Natural killer cell (primary cell): ENCODE data around the gene SHISAL2A. TPM values are rescaled to one million over a fixed set of nuclear protein-coding genes. Genes with fewer than 3 reads are reported as not detected.

Experiments
- ATAC-seq, 3 donors: fragments of 150-1000 bp in 2 of 3; fragments of 200-7000 bp in 1 of 3; cut with Tn5 transposase; 1 replicate in 1 of 3; 2 replicates in 2 of 3; pipeline ENCODE4 v1.10.0; 2021; ENCODE audit warnings: mild to moderate bottlenecking in 2 of 3, moderate library complexity in 2 of 3
- DNase-seq, 2 donors: peaks; one replicate each; pipeline versions ENCODE4 v3.0.0 to v3.0.0-alpha.2; 2013 to 2021; ENCODE audit warnings: mixed read lengths in 1 of 2
- H3K27ac ChIP-seq: one replicate; pipeline ENCODE4 v1.5.1; 2013; ENCODE audit warnings: mild to moderate bottlenecking, low read length
- H3K27me3 ChIP-seq: one replicate; pipeline ENCODE4 v1.6.1; 2013; ENCODE audit warnings: low read length; ENCODE audit not compliant: control insufficient read depth, insufficient read depth
- H3K36me3 ChIP-seq: one replicate; pipeline ENCODE4 v1.6.1; 2013; ENCODE audit warnings: low read length; ENCODE audit not compliant: control insufficient read depth, insufficient read depth
- H3K4me1 ChIP-seq: one replicate; pipeline ENCODE4 v1.6.1; 2013; ENCODE audit warnings: low read length; ENCODE audit not compliant: control insufficient read depth, insufficient read depth
- H3K4me3 ChIP-seq: one replicate; pipeline ENCODE4 v1.5.1; 2013; ENCODE audit warnings: low read length
- H3K9me3 ChIP-seq: one replicate; pipeline ENCODE4 v1.6.1; 2013; ENCODE audit warnings: low read length; ENCODE audit not compliant: control insufficient read depth, insufficient read depth
- H3K27ac Mint-ChIP-seq, 2 donors: one replicate each; pipeline ENCODE4 v1.8.0; 2022; ENCODE audit warnings: mild to moderate bottlenecking in 2 of 2, mixed read lengths in 2 of 2, moderate library complexity in 1 of 2
- H3K27me3 Mint-ChIP-seq, 2 donors: one replicate each; pipeline ENCODE4 v1.8.0; 2022; ENCODE audit warnings: low read depth in 2 of 2, mixed read lengths in 2 of 2
- H3K36me3 Mint-ChIP-seq: one replicate; pipeline ENCODE4 v1.8.0; 2022; ENCODE audit warnings: mixed read lengths
- H3K4me1 Mint-ChIP-seq, 2 donors: one replicate each; pipeline ENCODE4 v1.8.0; 2022; ENCODE audit warnings: mixed read lengths in 2 of 2
- H3K4me3 Mint-ChIP-seq: one replicate; pipeline ENCODE4 v1.8.0; 2022; ENCODE audit warnings: mild to moderate bottlenecking, moderate library complexity, mixed read lengths
- H3K9me3 Mint-ChIP-seq, 2 donors: one replicate each; pipeline ENCODE4 v1.8.0; 2022; ENCODE audit warnings: mixed read lengths in 2 of 2
- WGBS: methylation state at CpG from one replicate; pipeline ENCODE4 v1.1.7; 2013; ENCODE audit warnings: missing lambda C conversion rate; ENCODE audit not compliant: insufficient coverage; 5-methylcytosine and 5-hydroxymethylcytosine counted together
- intact Hi-C: fragments of 100-400 bp; cut with micrococcal nuclease; formaldehyde crosslinking; loops from one replicate; pipeline ENCODE4 v1.14.2; 2022
- total RNA-seq, 4 donors: library from RNA; stranded (reverse); fragments of 120-200 nt in 1 of 4; gene quantifications; one replicate each; pipeline versions ENCODE4 v1.2.3 to v1.2.4, GENCODE V29; 2013 to 2022
- TF ChIP-seq, protein P1 (sequence below): fragments of 200-600 bp; IDR thresholded peaks from one replicate; pipeline ENCODE4 v1.8.0; 2022; ENCODE audit warnings: antibody characterized with exemption

The SHISAL2A gene
- total RNA-seq, 3 donors from 2014 or later (not counting 1 experiment from before 2014, with no cell fraction given) = 14.0 to 31.4 (median 16.2) TPM

DNA sequence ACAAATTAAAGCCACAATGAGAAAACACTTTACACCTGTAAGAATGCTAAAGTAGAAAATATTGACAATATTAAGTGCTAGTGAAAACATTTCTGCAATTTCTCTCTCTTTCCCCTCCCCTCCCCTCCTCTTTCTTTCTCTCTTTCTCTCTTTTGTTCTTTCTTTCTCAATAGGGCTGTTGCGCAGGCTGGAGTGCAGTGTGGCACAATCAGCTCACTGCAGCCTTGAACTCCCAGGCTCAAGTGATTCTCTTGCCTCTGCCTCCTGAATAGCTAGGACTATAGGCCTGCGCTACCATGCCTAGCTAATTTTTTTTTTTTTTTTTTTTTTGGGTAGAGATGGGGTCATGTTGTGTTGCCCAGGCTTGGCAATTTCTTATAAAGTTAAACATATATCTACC, 5.9 kb upstream of the SHISAL2A start:
- DNase-seq (no peak), ATAC-seq (no peak)
- Mint-ChIP-seq H3K4me1 (peaks cover 32 to 40% of the 10 kb centered on the region in 2 donors), H3K4me3 (no peak overlapping the region), H3K9me3 (no peaks in the 10 kb centered on the region), H3K27me3 (no peaks in the 10 kb centered on the region), H3K27ac (no peak overlapping the region), H3K36me3 (no peaks in the 10 kb centered on the region)
- 100% methylated on average over 1 of the region's 2 CpGs for WGBS
- Histone ChIP-seq H3K27ac (no peak overlapping the region), H3K4me1 (peaks cover 28% of the 10 kb centered on the region), H3K27me3 (no peaks in the 10 kb centered on the region), H3K9me3 (no peaks in the 10 kb centered on the region), H3K4me3 (no peak overlapping the region), H3K36me3 (peaks cover 6% of the 10 kb centered on the region)
- TF ChIP-seq, protein P1, sequence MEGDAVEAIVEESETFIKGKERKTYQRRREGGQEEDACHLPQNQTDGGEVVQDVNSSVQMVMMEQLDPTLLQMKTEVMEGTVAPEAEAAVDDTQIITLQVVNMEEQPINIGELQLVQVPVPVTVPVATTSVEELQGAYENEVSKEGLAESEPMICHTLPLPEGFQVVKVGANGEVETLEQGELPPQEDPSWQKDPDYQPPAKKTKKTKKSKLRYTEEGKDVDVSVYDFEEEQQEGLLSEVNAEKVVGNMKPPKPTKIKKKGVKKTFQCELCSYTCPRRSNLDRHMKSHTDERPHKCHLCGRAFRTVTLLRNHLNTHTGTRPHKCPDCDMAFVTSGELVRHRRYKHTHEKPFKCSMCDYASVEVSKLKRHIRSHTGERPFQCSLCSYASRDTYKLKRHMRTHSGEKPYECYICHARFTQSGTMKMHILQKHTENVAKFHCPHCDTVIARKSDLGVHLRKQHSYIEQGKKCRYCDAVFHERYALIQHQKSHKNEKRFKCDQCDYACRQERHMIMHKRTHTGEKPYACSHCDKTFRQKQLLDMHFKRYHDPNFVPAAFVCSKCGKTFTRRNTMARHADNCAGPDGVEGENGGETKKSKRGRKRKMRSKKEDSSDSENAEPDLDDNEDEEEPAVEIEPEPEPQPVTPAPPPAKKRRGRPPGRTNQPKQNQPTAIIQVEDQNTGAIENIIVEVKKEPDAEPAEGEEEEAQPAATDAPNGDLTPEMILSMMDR = no peak
- intact Hi-C loops = no loop called here

DNA sequence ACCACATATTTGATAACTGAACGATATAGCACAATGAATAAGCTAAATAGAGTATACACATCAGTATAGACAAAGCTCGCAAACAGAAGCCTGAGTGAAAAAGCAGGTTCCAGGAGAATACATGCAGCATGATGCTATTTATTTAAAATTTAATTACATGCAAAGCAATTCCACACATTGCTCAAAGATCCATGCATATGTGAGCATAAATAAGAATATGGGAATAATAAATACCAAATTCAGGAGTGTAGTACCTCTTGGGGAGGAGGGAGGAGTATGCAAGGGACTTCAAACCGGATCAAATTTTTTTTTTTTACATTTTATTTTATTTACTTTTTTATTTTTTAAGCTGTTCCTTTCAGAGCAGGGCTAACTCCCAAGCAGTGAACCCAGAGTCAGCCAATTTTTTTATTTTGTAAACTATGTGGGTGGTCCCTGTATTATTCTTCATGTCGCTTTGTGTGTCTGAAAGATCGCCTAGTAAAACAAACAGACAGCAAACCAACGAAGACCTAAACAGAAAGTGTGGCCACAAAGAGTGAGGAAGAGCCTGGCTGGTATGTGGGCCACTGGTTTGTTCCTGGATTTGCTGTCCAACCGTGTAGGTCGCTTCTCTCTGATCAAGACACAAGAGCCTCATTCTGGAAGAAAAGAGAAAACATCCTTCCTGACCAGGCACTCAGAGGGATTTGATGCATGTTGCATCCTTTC, 4.2 kb upstream of the SHISAL2A start:
- no peak overlapping the region for H3K27ac ChIP-seq
- TF ChIP-seq, protein P1 = no peak
- H3K27ac Mint-ChIP-seq = peak overlapping the region in 1 of 2 donors; percentile 38
- H3K27me3 Mint-ChIP-seq = no peaks in the 10 kb centered on the region
- H3K36me3 Mint-ChIP-seq = no peaks in the 10 kb centered on the region
- intact Hi-C loops = no loop called here
- H3K9me3 Mint-ChIP-seq = no peaks in the 10 kb centered on the region
- no peaks in the 10 kb centered on the region for H3K27me3 ChIP-seq
- DNase-seq (no peak), ATAC-seq (no peak)
- peaks cover 6% of the 10 kb centered on the region for H3K36me3 ChIP-seq
- H3K4me3 ChIP-seq = no peak overlapping the region
- H3K4me3 Mint-ChIP-seq = no peak overlapping the region
- peaks cover 46 to 52% of the 10 kb centered on the region in 2 donors for H3K4me1 Mint-ChIP-seq
- WGBS = 76% methylated on average over 5 of the region's 8 CpGs
- no peaks in the 10 kb centered on the region for H3K9me3 ChIP-seq
- H3K4me1 ChIP-seq = peaks cover 40% of the 10 kb centered on the region

DNA sequence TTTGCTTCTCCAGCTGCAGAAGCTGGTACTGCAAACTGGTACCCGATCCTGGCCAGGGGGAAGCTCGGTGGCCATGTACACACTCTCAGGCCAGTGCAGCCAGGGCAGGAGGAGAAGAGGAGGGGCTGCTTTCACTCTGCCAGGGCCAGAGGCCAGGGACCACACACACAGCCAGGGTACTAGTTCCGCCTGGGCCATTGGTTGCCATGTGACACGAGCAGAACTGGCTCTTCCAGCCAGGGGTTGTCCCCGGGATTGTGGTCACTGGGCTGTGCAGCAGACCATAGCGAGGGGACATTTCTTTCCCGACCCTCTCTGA, 3.7 kb upstream of the SHISAL2A start:
- TF ChIP-seq, protein P1 = no peak
- H3K27ac Mint-ChIP-seq = peak overlapping the region in 1 of 2 donors; percentile 38
- Histone ChIP-seq H3K9me3 (no peaks in the 10 kb centered on the region), H3K36me3 (peaks cover 6% of the 10 kb centered on the region), H3K4me1 (peaks cover 45% of the 10 kb centered on the region), H3K4me3 (no peak overlapping the region), H3K27ac (no peak overlapping the region), H3K27me3 (no peaks in the 10 kb centered on the region)
- no peaks in the 10 kb centered on the region for H3K36me3 Mint-ChIP-seq
- WGBS = 88% methylated on average over 7 of the region's 7 CpGs
- no peaks in the 10 kb centered on the region for H3K27me3 Mint-ChIP-seq
- no peak overlapping the region for H3K4me3 Mint-ChIP-seq
- no peak for ATAC-seq
- H3K9me3 Mint-ChIP-seq = no peaks in the 10 kb centered on the region
- H3K4me1 Mint-ChIP-seq = peaks cover 51 to 57% of the 10 kb centered on the region in 2 donors
- intact Hi-C loops = no loop called here
- no peak for DNase-seq

DNA sequence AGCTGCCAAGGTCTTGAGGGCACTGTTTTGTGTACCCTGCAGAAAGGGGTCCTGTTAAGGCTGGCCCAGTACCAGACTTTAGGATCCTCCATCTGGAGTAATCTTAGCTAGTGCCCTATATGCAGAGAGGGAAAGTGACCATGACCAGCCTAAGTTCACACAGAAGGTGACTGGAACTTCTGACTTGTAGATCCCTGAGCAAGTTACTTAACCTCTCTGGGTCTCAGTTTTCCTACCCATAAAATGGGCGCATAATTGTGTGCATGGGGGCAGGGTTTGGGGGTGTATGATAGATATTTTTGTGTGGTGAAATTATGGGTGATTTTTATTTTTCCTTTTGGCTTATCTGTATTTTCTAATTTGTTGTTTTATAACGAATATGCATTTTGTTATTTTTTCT, 3.3 kb upstream of the SHISAL2A start:
- Histone ChIP-seq H3K4me3 (no peak overlapping the region), H3K36me3 (peaks cover 6% of the 10 kb centered on the region), H3K9me3 (no peaks in the 10 kb centered on the region), H3K4me1 (peaks cover 49% of the 10 kb centered on the region), H3K27me3 (no peaks in the 10 kb centered on the region), H3K27ac (no peak overlapping the region)
- ATAC-seq (no peak), DNase-seq (no peak)
- WGBS = 100% methylated on average over 1 of the region's 2 CpGs
- H3K27me3 Mint-ChIP-seq = no peaks in the 10 kb centered on the region
- intact Hi-C loops = loop anchor here (10.0 kb wide), 2 partner anchors 55 to 1655 kb away; partner anchors contain the start of gene CDKN2C
- no peak overlapping the region for H3K4me3 Mint-ChIP-seq
- no peaks in the 10 kb centered on the region for H3K9me3 Mint-ChIP-seq
- H3K27ac Mint-ChIP-seq = no peak overlapping the region
- H3K4me1 Mint-ChIP-seq = peaks cover 55 to 61% of the 10 kb centered on the region in 2 donors
- TF ChIP-seq, protein P1 = no peak
- no peaks in the 10 kb centered on the region for H3K36me3 Mint-ChIP-seq
